Measurements from ENCODE around the gene CCDC71L.
A peak's percentile ranks its signal among the peaks of the same experiment; 100 is the strongest.
"Not testable (repeated sequence)": the region's sequence is repeated elsewhere in the genome, so short reads cannot be mapped to it uniquely, and the experiment has no call there.

CCDC71L gene

GRCh38 chr7:106660862-106661720 is at the start of gene CCDC71L:
Gene CCDC71L, minus strand, starts transcription at chr7:106661158. Its CDS starts 262 bp downstream, at chr7:106660896.
- DNase-seq = peak; percentile 98

GRCh38 chr7:106709604-106710003 is 48.6 kb upstream of the CCDC71L start:
- not testable (repeated sequence) for DNase-seq

- peak; percentile 39 for DNase-seq
Observed at GRCh38 chr7:106704000-106704840, 43.3 kb upstream of the CCDC71L start.

GRCh38 chr7:106693677-106694353 is 32.9 kb upstream of the CCDC71L start:
- no peak for DNase-seq

- peak; percentile 77 for DNase-seq
Observed at GRCh38 chr7:106692450-106693051, 31.6 kb upstream of the CCDC71L start.

GRCh38 chr7:106688161-106688560 is 27.2 kb upstream of the CCDC71L start:
- DNase-seq = not testable (repeated sequence)

GRCh38 chr7:106683941-106684340 is 23.0 kb upstream of the CCDC71L start:
- no peak for DNase-seq

GRCh38 chr7:106681815-106682495 is 21.0 kb upstream of the CCDC71L start:
- no peak for DNase-seq

GRCh38 chr7:106679153-106679931 is 18.4 kb upstream of the CCDC71L start:
- no peak for DNase-seq

- DNase-seq = no peak
Observed at GRCh38 chr7:106678795-106679152, 17.8 kb upstream of the CCDC71L start.

- DNase-seq = not testable (repeated sequence)
Observed at GRCh38 chr7:106676506-106676905, 15.5 kb upstream of the CCDC71L start.

- DNase-seq = not testable (repeated sequence)
Observed at GRCh38 chr7:106673688-106674087, 12.7 kb upstream of the CCDC71L start.

GRCh38 chr7:106671930-106672329 is 11.0 kb upstream of the CCDC71L start:
- DNase-seq = not testable (repeated sequence)

- DNase-seq = no peak
Observed at GRCh38 chr7:106671160-106671559, 10.2 kb upstream of the CCDC71L start.

GRCh38 chr7:106668861-106669524 is 8.0 kb upstream of the CCDC71L start:
- peak; percentile 18 for DNase-seq

- no peak for DNase-seq
Observed at GRCh38 chr7:106666353-106666752, 5.4 kb upstream of the CCDC71L start.

GRCh38 chr7:106664343-106664742 is 3.4 kb upstream of the CCDC71L start:
- no peak for DNase-seq

GRCh38 chr7:106659963-106660861 is 746 bp downstream of the CCDC71L start:
- DNase-seq = peak; percentile 88

- DNase-seq = no peak
Observed at GRCh38 chr7:106659166-106659962, 1.6 kb downstream of the CCDC71L start.

Data from NCI-H69 (cell line).